Left colon (tissue), 2 donors: ENCODE data around the gene CNTF. TPM values are rescaled to one million over a fixed set of nuclear protein-coding genes. Genes with fewer than 3 reads are reported as not detected.
"Not testable (repeated sequence)": the region's sequence is repeated elsewhere in the genome, so short reads cannot be mapped to it uniquely, and the experiment has no call there.

Experiments used
- ATAC-seq: fragments of 200-7000 bp; cut with Tn5 transposase; one replicate; pipeline ENCODE4 v1.9.1; 2020; ENCODE audit warnings: mild to moderate bottlenecking, moderate library complexity
- DNase-seq, 2 donors: peaks; one replicate each; pipeline ENCODE4 v3.0.0-alpha.2; 2020
- intact Hi-C, 2 donors: fragments of 100-400 bp; cut with DNase I in 1 of 2; cut with micrococcal nuclease in 1 of 2; formaldehyde crosslinking; loops; one replicate each; pipeline versions ENCODE4 v1.11.2 to v1.14.0; 2022; cut with DNase I, micrococcal nuclease
- long read RNA-seq: library from polyadenylated mRNA; unstranded; transcript quantifications from one replicate; pipeline ENCODE4 v2.0.0, GENCODE V29; 2021
- total RNA-seq, 2 donors: library from RNA; stranded (reverse); fragmentation: NEBNext Ultra II Directional; extraction: Animal tissue kit (Norgen Biotek cat#: 25700); gene quantifications; one replicate each; pipeline ENCODE4 v1.2.1, GENCODE V29; 2021
- donor health status: DM: no; HTN: no; CAD: no.
- donor health status: DM: yes; HTN: yes; CAD: no.

CNTF gene, protein sequence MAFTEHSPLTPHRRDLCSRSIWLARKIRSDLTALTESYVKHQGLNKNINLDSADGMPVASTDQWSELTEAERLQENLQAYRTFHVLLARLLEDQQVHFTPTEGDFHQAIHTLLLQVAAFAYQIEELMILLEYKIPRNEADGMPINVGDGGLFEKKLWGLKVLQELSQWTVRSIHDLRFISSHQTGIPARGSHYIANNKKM
- total RNA-seq: 1 to 10 TPM; 1.7 to 2.6 TPM
- long read RNA-seq: 0 reads

DNA sequence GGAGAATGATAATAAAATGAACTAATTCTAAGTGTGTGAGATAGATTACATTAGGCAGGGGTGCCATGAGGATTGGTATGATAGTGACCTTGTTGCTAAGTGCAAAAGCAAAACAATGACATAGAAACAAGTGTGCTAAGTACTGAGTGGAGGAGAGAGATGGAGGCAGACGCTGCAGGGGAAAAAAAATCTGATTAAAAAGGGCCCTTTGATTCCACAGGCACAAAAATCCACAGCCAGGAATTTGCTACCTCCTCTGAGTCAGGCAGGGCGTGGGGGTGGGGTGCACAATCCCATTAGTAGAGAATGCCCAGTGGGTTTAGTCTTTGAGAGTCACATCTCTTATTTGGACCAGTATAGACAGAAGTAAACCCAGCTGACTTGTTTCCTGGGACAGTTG, at the start of gene CNTF:
Gene CNTF (plus strand): TSS at position 322 of the 400 bp plus-strand sequence. CDS start 88 bp downstream, outside the sequence.
- intact Hi-C loops: no loop called here
- DNase-seq (no peak), ATAC-seq (no peak)

DNA sequence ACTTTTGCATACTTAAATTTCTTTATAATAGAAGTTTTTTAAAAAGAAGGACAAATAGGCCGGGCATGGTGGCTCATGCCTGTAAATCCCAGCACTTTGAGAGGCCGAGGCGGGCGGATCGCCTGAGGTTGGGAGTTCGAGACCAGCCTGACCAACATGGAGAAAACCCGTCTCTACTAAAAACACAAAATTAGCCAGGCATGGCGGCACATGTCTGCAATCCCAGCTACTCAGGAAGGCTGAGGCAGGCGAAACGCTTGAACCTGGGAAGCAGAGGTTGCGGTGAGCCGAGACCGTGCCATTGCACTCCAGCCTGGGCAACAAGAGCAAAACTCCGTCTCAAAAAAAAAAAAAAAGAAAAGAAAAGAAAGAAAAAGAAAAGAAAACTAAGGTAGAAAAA, 49.6 kb upstream of the CNTF start:
- ATAC-seq, intact Hi-C loops, DNase-seq: not testable (repeated sequence)

DNA sequence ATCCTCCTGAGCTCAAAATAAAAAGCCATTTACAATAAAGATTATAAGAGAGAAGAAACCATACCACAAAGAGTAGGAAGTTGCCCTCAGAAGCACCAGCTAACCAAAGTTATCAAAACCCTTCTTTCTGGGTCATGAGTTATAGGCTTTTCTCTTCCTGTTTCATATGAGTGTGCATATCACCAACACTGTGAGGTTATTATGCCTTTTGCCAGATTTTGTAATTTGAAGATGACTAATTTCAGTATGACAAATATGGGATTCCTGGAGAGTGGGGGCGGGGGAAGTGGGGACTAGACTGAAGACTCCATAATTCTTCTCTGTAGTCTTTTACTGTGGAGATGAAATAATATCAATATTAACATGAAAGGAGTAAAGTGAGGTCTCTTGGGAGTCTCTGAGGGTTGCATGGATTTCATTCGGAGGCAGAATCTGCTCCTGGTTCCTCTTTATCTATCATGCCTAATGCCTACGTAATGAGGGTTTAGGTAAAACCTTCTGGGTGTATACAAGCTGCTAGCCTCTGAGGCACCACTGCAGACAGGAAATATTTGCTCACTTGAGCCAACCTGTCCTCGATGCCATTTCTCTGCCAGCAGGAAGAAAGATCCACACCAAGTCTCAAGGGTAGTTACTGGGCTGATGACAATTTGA, 48.9 kb upstream of the CNTF start:
- DNase-seq: peak in 1 of 2 donors; percentile 42
- no peak for ATAC-seq
- intact Hi-C loops: no loop called here

DNA sequence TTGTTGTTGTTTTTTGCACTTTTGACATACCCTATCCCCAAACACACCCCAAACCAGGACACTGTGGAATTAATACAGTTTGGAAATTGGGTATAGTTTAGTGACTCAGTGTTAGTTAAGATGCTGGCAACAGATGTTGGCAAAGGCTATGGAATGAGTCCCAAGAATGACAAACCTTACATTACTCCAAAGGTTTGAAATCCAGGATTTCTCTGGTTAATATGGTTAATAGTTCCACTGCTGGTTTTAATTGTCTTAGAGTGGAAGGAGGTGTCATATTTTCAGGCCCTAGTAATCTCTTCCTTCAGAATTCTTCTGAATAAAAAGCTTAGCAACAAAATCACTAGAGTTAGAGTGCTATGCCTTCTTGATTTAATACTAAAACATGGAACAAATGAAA, 47.6 kb upstream of the CNTF start:
- intact Hi-C loops: no loop called here
- ATAC-seq (no peak), DNase-seq (no peak)

DNA sequence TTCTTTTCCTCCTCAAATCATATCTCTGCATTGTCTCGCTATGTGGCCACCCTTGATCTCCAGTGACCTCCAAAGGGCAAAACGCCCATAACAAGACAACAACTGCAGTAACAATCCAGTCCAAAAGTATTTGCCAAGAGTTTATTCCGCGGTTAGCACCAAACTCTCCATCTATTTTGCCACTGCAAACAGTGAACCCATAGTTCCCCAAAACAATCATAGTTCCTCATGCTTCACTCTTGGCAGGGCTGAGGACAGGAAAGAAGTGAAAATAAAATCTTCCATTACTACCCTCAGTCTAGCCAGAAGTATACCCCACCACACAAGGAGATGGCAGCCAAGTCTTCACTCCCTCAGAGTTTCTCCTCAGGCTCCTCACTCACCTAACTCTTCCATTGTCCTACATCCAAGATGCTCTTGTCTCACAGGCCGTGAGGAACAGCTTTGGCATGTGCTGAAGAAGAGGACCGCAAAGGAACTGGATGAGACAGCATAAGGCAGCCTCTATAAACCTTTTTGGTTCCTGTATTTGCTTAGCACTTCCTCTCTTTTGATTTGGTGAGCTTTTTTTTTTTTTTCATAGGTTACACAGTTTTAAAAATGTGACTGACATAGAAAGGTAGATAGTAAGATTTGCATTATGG, 47.0 kb upstream of the CNTF start, which contains the start of gene LPXN:
Gene LPXN (minus strand): TSS at position 480 of the 644 bp plus-strand sequence. CDS start 84 bp downstream, at position 396.
- intact Hi-C loops: no loop called here
- no peak for ATAC-seq

DNA sequence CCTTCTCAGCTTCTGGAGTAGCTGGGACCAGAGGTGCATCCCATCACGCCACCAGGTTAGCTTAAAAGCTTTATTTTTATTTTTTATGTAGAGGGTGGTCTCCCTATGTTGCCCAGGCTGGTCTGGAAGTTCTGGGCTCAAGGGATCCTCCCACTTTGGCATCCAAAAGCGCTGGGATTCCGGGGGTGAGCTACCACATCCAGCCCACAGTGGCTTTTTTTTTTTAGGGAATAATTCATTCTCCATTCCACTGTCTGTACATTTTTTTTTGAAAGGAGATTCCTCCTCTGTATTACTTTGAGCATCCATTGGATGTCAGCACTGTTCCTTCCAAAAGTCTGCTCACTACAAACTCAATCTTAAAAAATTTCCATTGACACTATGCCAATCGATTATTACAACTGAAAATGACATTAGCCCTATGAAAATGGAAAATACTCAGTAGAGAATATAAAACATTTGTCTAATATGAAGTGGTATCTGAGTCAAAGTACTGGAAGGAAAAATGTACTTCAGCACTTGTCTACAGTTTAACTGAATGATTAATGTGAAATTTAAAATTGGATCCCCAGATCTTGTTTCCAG, 45.5 kb upstream of the CNTF start:
- DNase-seq: no peak
- intact Hi-C loops: no loop called here
- no peak for ATAC-seq

More for the DNA sequence above, 47.0 kb upstream of the CNTF start, which contains the start of gene LPXN:
- peak in 1 of 2 donors; percentile 27 for DNase-seq

DNA sequence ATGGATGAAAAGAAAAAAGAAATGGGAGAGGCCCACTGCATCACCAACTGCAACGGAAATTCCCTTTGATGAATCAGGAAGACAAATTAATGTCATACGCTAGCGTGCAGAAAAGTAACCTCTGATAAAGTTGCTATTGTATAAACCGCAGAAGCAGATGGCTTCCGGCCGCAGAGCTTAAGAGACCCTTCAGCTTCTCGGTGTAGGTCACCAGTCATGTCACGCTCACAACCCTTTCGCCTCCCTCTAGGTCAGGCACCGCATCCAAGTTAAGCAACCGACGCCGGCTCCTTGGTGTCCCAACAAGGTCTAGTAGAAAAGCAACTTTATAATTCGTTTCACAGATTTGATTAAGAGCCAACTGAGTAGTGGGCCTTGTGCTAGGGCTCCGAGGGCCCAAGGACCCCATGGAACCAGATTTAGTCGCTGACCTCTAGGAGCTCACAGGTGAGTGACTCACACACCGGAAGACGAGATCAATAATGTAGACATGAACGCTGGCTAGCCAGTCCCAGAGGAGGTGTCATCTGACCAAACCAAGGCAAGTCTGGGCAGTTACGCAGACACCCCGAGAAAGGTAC, 44.8 kb upstream of the CNTF start:
- peak in 1 of 2 donors; percentile 69 for DNase-seq
- intact Hi-C loops: no loop called here
- no peak for ATAC-seq

DNA sequence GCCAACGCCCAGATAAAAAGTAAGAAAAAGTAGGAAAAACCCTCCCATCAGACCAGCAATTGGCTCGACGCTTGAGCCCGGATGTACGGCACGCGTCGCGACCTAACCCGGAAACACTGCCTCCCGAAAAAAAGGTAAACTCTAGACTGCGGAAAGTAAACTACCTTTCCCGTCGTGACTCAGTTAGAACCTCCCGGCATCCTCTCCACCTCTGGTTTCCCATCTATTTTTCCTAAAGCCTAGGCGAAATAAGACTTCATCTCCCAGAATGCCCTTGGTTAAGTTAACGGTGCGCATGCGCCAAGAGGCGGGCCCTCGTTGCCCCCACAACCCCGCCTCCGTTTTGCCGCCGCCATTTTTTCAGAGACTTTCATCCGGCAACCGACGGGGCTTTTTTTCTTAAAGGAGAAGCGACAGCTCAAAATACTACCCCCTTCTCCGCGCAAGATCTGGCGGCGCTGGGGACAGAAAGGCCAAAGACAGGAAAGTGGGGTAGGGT, 44.3 kb upstream of the CNTF start:
- DNase-seq (peak; percentile 93 to 95), ATAC-seq (peak; percentile 67)
- intact Hi-C loops: no loop called here

DNA sequence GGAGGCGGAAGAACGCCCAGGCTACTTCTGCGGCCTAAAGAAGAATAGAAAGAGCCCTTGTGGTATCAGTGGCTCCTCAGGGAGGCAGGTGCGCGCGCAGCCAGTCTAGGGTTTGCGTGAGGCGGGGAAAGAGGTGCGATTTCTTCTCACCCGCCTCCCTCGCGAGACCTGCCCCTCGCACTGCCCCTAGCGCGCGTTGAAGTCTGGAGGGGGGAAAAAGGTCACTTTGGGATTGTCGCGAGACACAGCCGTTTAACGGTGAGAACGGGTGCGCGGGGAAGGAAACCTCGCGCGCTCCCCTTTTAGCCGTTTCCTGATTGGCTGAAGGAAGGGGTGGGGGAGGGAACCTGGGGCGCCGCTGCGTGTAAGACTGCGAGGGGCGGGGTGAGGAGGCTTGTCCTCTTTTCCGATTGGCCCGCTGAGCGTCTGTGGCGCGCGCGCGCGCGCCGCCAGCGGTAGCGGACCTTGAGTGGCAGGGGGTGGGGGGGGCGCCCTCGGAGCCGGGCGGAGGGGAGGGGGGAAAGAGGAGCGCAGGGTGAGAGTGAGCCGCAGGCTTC, 43.8 kb upstream of the CNTF start, which contains the start of gene ZFP91:
Gene ZFP91 (plus strand): TSS at position 429 of the 557 bp plus-strand sequence. CDS start 219 bp downstream, outside the sequence.
- ATAC-seq (peak; percentile 72), DNase-seq (peak; percentile 98)
- intact Hi-C loops: no loop called here

DNA sequence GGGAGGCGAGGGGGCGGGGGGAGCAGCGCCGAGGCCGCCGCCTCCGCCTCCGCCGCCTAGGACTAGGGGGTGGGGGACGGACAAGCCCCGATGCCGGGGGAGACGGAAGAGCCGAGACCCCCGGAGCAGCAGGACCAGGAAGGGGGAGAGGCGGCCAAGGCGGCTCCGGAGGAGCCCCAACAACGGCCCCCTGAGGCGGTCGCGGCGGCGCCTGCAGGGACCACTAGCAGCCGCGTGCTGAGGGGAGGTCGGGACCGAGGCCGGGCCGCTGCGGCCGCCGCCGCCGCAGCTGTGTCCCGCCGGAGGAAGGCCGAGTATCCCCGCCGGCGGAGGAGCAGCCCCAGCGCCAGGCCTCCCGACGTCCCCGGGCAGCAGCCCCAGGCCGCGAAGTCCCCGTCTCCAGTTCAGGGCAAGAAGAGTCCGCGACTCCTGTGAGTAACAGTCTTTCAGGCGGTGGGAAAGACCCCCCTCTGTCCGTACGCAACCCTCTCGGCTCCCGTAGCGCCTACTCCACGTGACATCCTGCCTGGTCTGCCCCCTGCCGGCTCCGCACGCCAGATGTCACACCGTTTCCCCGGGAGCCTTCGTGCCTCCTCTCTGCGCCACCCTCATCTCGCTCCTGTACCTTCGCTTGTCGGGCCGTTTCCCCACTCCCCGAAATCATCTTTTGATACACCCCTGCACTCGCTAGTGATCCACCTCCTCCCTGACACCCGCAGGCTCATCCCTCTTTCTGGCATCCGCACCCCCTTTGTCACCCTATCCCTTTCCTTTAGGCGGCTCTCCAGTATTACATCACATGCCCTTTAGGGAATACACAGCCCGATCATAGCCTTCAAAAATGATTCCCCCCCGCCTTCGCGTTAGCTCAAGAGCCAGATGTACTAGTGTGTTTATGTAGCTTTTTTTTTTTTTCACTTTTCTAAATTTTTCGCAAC, 43.0 kb upstream of the CNTF start:
- ATAC-seq (peak; percentile 58), DNase-seq (peak; percentile 91 to 94)
- intact Hi-C loops: no loop called here

DNA sequence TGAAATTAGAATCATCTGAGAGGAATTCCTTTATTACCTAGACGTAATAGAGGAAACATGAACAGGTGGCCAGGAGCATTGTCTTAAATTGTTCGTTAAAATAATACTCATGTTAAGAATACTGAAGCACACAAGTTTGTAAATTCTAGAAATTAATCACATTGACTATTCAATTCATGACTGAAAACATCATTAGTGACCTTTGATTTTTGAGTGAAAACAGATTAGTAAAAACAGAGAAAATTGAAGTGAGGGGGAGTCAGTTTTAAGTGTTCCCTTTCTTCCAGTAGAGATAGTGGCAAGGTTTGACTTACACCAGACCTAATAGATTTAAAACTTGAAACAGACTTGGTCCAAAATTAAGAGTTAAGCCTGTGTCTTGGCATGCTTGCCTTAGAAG, 42.2 kb upstream of the CNTF start:
- ATAC-seq (no peak), DNase-seq (no peak)
- intact Hi-C loops: no loop called here

DNA sequence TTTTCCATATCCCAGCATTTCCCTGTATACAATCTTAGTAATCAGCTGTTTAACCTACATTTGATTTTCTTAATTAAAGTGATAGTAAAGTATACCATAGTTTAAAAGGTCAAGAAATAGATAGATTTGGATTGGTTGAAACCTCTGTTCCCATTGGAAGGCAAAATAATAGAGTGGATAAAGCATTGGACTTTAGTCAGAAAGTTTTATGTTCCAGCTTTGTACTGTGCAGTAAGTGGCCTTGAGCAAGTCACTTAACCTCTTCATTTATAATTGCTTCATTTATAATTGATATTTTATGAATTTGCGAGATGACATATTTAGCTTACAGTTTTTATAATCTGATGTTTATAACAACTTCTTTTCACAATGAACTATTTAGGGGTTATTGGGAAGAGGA, 40.0 kb upstream of the CNTF start:
- DNase-seq (no peak), ATAC-seq (no peak)
- intact Hi-C loops: no loop called here

DNA sequence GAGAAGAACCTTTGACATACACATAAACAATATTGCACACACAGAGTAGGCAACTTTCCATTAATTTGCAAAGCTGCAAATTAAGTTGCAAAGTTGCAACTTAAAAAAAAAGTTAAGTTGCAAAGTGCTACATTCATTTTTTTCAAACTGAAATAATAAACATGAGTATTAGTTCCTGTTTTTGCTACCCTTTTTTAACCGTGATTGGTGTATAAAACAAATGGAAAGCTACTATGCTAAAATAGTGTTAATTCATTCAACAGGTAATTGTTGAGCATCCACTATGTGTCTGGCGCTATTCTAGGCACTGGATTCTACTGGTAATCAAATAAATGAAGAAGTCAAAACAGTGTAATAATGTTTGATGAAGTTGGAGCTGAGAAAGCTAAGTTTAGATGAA, 35.5 kb upstream of the CNTF start:
- ATAC-seq (no peak), DNase-seq (no peak)
- intact Hi-C loops: no loop called here

DNA sequence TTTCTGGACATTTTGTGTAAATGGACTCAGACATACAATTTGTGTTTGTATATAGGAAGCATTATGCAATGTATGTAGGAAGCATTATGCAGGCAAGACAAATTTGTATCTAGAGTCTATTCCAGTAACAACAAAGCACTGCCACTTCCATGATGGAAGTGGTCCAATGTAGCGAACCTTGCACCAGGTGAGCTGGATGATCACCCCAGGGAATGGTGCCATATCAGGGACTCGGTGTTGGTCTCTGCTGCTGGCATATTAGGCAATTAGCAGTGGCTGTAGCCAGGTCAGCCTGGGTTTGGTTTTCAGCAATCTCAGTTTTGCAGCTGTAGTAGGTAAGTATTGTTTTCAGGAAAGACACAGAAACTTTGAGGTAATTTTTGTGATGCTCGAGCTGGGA, 30.8 kb upstream of the CNTF start:
- ATAC-seq (no peak), DNase-seq (no peak)
- intact Hi-C loops: no loop called here

DNA sequence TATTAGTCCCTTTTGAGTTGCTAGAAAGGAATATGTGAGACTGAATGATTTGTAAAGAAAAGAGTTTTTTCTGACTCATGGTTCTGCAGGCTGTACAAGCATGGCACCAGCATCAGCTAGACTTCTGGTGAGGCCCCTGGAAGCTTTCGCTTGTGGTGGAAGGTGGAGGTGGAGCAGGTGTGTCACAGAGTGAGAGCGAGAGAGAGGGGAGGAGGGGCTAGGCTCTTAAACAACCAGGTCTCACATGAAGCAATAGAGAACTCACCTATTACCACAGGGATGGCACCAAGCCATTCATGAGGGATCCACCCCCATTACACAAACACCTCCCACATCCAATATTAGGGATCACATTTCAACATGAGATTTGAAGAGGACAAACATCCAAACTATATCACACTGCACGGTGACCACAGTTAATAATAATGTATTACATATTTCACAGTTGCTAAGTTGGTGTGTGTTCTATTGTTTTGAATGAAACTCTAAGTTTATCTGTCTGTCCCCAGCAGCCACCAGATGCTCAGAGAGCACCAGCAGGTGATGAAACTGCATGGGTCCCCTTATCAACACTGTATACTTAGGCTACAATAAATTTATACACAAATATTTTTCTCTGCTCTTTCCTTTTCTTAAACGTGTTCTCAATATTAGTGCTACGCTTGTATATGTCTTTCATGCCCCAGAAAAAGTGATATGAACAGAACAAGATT, 29.5 kb upstream of the CNTF start:
- intact Hi-C loops: no loop called here
- ATAC-seq (peak; percentile 76), DNase-seq (peak; percentile 61 to 81)

DNA sequence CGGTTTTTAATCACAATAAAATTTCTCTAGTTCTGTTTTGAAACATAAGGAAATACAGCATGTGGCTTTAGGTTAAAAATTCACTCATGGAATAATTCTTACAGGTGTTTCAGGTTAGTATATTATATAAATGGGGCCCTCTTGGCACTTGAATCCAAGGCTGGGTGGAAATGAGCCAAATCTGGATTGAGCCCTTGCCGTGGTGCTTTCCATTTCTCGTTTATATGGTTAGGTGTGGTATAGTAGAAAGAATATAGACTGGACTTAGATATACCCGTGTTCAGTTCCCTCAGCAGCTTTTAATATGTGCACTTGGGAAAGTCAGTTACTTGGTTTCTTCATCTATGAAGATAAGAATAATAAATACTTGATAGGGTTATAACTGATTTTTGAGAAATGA, 27.6 kb upstream of the CNTF start:
- DNase-seq: peak; percentile 58 to 65
- ATAC-seq: peak; percentile 76
- intact Hi-C loops: no loop called here

DNA sequence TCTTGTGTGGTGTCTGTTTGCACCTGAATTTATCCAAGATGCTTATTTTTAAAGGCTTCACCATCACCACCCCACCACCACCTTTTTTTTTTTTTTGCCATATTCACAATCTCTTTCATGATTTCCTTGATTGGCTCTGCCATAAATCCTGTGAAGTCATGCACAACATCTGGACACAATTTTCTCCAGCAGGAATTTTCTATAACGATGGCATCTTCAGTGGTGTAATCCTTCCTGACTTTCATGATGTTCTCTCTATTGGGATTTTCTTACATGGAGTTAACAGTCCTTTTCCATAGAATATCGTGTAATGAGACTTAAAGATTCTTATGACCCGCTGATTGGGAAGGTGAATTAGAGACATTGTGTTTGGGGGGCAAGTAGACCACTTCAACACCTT, 25.8 kb upstream of the CNTF start:
- no peak for DNase-seq
- ATAC-seq: no peak
- intact Hi-C loops: no loop called here
